Endothelial cell (in vitro differentiated cells): ENCODE data around the gene ALPI. TPM values are rescaled to one million over a fixed set of nuclear protein-coding genes. Genes with fewer than 3 reads are reported as not detected.
"Not testable (repeated sequence)": the region's sequence is repeated elsewhere in the genome, so short reads cannot be mapped to it uniquely, and the experiment has no call there.

Experiments
- DNase-seq: peaks from one replicate; pipeline ENCODE4 v3.0.0; 2021; ENCODE audit warnings: low spot score
- H3K27ac Mint-ChIP-seq: one replicate; pipeline ENCODE4 v1.8.0; 2021; ENCODE audit warnings: mixed read lengths, inconsistent platforms; ENCODE audit not compliant: unreplicated experiment
- H3K27me3 Mint-ChIP-seq: one replicate; pipeline ENCODE4 v1.8.0; 2021; ENCODE audit warnings: mild to moderate bottlenecking, moderate library complexity, mixed read lengths, inconsistent platforms; ENCODE audit not compliant: unreplicated experiment
- H3K36me3 Mint-ChIP-seq: one replicate; pipeline ENCODE4 v1.8.0; 2021; ENCODE audit warnings: mild to moderate bottlenecking, low read depth, mixed read lengths, inconsistent platforms; ENCODE audit not compliant: unreplicated experiment
- H3K4me1 Mint-ChIP-seq: one replicate; pipeline ENCODE4 v1.8.0; 2021; ENCODE audit warnings: mild to moderate bottlenecking, mixed read lengths, inconsistent platforms; ENCODE audit not compliant: unreplicated experiment
- H3K4me3 Mint-ChIP-seq: one replicate; pipeline ENCODE4 v1.8.0; 2021; ENCODE audit warnings: mild to moderate bottlenecking, mixed read lengths, inconsistent platforms; ENCODE audit not compliant: unreplicated experiment
- H3K9me3 Mint-ChIP-seq: one replicate; pipeline ENCODE4 v1.8.0; 2021; ENCODE audit warnings: mixed read lengths, inconsistent platforms; ENCODE audit not compliant: unreplicated experiment
- total RNA-seq: library from RNA; stranded (reverse); fragmentation: NEBNext Ultra II Directional; extraction: Animal tissue kit (Norgen Biotek cat#: 25700); gene quantifications from one replicate; pipeline ENCODE4 v1.2.1, GENCODE V29; 2021; ENCODE audit not compliant: unreplicated experiment
- TF ChIP-seq, protein P1 (sequence below): fragments of 200-600 bp; sonication (generic); IDR thresholded peaks from one replicate; pipeline ENCODE4 v1.5.0; 2021; ENCODE audit warnings: antibody characterized with exemption; ENCODE audit not compliant: unreplicated experiment

Gene ALPI
- total RNA-seq, 1 donor from 2014 or later: not detected

DNA sequence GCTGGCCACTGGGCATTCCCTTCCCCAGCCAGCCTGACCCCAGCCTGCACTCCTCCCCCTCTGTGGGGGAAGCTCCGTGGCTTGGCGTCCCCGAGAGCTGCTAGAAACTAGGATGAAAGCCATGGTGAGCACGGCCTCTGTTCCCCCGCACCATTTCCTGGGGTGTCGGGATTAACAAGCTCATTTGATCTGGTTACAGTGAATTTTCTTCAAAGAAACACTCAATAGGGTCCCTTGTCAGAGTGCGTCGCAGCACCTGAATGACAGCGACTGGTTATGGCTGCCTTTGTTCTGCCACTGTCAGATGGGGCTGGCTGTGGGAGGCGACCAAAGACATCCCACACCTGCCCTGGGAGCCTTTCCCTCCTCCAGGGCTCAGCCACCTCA, 7.7 kb upstream of the ALPI start:
- no peaks in the 10 kb centered on the region for H3K9me3 Mint-ChIP-seq
- H3K36me3 Mint-ChIP-seq: no peaks in the 10 kb centered on the region
- no peak for DNase-seq
- no peak overlapping the region for H3K4me3 Mint-ChIP-seq
- H3K4me1 Mint-ChIP-seq: no peaks in the 10 kb centered on the region
- TF ChIP-seq, protein P1, sequence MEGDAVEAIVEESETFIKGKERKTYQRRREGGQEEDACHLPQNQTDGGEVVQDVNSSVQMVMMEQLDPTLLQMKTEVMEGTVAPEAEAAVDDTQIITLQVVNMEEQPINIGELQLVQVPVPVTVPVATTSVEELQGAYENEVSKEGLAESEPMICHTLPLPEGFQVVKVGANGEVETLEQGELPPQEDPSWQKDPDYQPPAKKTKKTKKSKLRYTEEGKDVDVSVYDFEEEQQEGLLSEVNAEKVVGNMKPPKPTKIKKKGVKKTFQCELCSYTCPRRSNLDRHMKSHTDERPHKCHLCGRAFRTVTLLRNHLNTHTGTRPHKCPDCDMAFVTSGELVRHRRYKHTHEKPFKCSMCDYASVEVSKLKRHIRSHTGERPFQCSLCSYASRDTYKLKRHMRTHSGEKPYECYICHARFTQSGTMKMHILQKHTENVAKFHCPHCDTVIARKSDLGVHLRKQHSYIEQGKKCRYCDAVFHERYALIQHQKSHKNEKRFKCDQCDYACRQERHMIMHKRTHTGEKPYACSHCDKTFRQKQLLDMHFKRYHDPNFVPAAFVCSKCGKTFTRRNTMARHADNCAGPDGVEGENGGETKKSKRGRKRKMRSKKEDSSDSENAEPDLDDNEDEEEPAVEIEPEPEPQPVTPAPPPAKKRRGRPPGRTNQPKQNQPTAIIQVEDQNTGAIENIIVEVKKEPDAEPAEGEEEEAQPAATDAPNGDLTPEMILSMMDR: no peak
- H3K27me3 Mint-ChIP-seq: no peaks in the 10 kb centered on the region
- H3K27ac Mint-ChIP-seq: no peak overlapping the region

DNA sequence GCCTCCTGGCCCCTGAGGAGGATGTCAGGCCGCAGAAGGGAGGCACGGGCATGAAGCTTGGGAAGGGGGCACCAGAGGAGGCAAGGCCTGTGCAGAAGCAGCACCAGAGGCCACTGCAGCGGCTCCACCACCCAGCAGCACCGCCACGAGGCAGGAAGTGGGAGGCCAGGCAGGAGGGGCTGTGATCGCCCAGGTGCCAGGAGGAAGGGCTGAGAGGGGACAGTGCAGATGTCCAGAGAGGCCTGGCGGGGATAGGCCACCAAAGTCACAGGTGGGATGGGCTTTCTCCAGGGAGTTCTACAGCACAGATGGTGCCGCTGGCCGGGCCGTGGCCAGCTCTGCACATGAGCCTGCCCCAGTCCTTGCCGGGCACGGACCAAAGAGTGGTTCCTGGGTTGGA, 6.0 kb upstream of the ALPI start:
- H3K36me3 Mint-ChIP-seq: no peaks in the 10 kb centered on the region
- no peak overlapping the region for H3K4me3 Mint-ChIP-seq
- peak; percentile 11 for DNase-seq
- H3K27ac Mint-ChIP-seq: no peak overlapping the region
- no peaks in the 10 kb centered on the region for H3K9me3 Mint-ChIP-seq
- TF ChIP-seq, protein P1: no peak
- H3K27me3 Mint-ChIP-seq: no peaks in the 10 kb centered on the region
- no peaks in the 10 kb centered on the region for H3K4me1 Mint-ChIP-seq

DNA sequence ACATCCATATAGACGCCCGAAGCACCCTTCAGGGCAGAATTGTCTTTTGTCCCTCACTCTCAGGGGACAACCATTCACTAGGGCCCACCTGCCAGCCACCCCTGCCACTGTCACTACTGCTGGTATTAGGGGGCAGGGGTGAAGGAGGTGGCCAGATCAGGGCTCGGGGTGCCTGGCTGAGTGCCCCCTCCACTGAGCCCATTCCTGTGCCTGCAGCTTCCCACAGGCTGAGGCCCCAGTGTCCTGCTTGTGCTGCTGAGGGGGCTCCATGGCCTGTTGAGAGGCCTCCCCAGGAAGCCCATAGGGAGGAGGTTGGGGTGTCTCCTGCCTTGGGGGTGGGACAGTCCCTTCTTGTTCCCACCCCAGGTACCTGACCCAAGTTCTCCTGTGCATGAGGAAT, 4.3 kb upstream of the ALPI start:
- not testable (repeated sequence) for H3K4me3 Mint-ChIP-seq, H3K9me3 Mint-ChIP-seq, H3K27me3 Mint-ChIP-seq, H3K4me1 Mint-ChIP-seq, H3K36me3 Mint-ChIP-seq, DNase-seq, H3K27ac Mint-ChIP-seq

DNA sequence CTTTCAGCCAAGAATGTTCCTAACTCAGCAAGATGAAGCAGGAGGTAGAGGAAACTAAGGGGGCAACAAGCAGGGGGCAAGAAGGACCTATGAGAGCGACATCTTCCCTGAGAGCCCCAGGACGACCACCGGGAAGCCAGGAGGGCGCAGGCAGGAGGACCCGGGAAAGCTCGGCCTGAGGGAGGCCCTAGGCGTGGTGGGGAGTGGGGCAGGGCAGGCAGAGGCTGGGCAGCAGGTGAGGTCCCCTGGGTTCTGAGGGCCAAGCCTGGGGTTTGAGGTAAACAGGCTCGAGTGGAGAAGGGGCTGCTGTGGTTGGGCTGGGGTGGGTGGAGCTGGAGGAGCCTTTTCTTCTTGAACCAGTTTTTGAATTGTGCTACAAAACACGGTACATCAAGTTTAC, 1.3 kb upstream of the ALPI start:
- Mint-ChIP-seq H3K36me3 (no peaks in the 10 kb centered on the region), H3K9me3 (no peaks in the 10 kb centered on the region), H3K4me1 (no peaks in the 10 kb centered on the region), H3K27me3 (peaks cover 2% of the 10 kb centered on the region), H3K4me3 (peak overlapping the region; percentile 42), H3K27ac (no peak overlapping the region)
- DNase-seq: no peak
- TF ChIP-seq, protein P1: no peak

DNA sequence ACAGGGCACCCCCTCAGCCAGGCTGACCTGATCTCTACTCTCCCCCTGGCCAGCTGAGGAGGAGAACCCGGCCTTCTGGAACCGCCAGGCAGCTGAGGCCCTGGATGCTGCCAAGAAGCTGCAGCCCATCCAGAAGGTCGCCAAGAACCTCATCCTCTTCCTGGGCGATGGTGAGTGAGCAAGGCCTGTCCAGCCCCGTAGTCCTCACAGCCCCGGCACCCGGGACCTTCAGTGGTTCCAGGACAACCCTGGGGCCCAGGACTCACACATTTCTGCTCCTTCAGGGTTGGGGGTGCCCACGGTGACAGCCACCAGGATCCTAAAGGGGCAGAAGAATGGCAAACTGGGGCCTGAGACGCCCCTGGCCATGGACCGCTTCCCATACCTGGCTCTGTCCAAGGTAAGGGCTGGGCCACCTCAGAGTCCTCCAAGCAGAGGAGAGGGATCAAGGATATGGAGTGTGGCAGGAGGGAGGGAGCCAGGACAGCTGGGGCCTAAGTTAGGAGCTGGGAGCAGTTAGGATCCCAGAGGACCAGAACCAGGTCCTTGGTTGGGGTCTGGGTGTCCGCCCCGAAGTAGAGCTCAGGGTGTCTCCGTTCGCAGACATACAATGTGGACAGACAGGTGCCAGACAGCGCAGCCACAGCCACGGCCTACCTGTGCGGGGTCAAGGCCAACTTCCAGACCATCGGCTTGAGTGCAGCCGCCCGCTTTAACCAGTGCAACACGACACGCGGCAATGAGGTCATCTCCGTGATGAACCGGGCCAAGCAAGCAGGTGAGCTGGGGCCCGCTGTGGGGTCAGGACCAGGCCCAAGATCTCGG, 555 bp downstream of the ALPI start:
- Mint-ChIP-seq H3K4me1 (no peaks in the 10 kb centered on the region), H3K27ac (no peak overlapping the region), H3K36me3 (no peaks in the 10 kb centered on the region), H3K9me3 (no peaks in the 10 kb centered on the region), H3K4me3 (no peak overlapping the region), H3K27me3 (peaks cover 2% of the 10 kb centered on the region)
- TF ChIP-seq, protein P1: no peak
- no peak for DNase-seq
